Natural killer cell (primary cell): ENCODE results near the gene HMHB1. TPM values are rescaled to one million over a fixed set of nuclear protein-coding genes. Genes with fewer than 3 reads are reported as not detected.
"Not testable (repeated sequence)": the region's sequence is repeated elsewhere in the genome, so short reads cannot be mapped to it uniquely, and the experiment has no call there.

Experiments
- ATAC-seq, 3 donors: fragments of 150-1000 bp in 2 of 3; fragments of 200-7000 bp in 1 of 3; cut with Tn5 transposase; 1 replicate in 1 of 3; 2 replicates in 2 of 3; pipeline ENCODE4 v1.10.0; 2021; ENCODE audit warnings: mild to moderate bottlenecking in 2 of 3, moderate library complexity in 2 of 3
- DNase-seq, 2 donors: peaks; one replicate each; pipeline versions ENCODE4 v3.0.0 to v3.0.0-alpha.2; 2013 to 2021; ENCODE audit warnings: mixed read lengths in 1 of 2
- H3K27ac ChIP-seq: one replicate; pipeline ENCODE4 v1.5.1; 2013; ENCODE audit warnings: mild to moderate bottlenecking, low read length
- H3K27me3 ChIP-seq: one replicate; pipeline ENCODE4 v1.6.1; 2013; ENCODE audit warnings: low read length; ENCODE audit not compliant: control insufficient read depth, insufficient read depth
- H3K36me3 ChIP-seq: one replicate; pipeline ENCODE4 v1.6.1; 2013; ENCODE audit warnings: low read length; ENCODE audit not compliant: control insufficient read depth, insufficient read depth
- H3K4me1 ChIP-seq: one replicate; pipeline ENCODE4 v1.6.1; 2013; ENCODE audit warnings: low read length; ENCODE audit not compliant: control insufficient read depth, insufficient read depth
- H3K4me3 ChIP-seq: one replicate; pipeline ENCODE4 v1.5.1; 2013; ENCODE audit warnings: low read length
- H3K9me3 ChIP-seq: one replicate; pipeline ENCODE4 v1.6.1; 2013; ENCODE audit warnings: low read length; ENCODE audit not compliant: control insufficient read depth, insufficient read depth
- H3K27ac Mint-ChIP-seq, 2 donors: one replicate each; pipeline ENCODE4 v1.8.0; 2022; ENCODE audit warnings: mild to moderate bottlenecking in 2 of 2, mixed read lengths in 2 of 2, moderate library complexity in 1 of 2
- H3K27me3 Mint-ChIP-seq, 2 donors: one replicate each; pipeline ENCODE4 v1.8.0; 2022; ENCODE audit warnings: low read depth in 2 of 2, mixed read lengths in 2 of 2
- H3K36me3 Mint-ChIP-seq: one replicate; pipeline ENCODE4 v1.8.0; 2022; ENCODE audit warnings: mixed read lengths
- H3K4me1 Mint-ChIP-seq, 2 donors: one replicate each; pipeline ENCODE4 v1.8.0; 2022; ENCODE audit warnings: mixed read lengths in 2 of 2
- H3K4me3 Mint-ChIP-seq: one replicate; pipeline ENCODE4 v1.8.0; 2022; ENCODE audit warnings: mild to moderate bottlenecking, moderate library complexity, mixed read lengths
- H3K9me3 Mint-ChIP-seq, 2 donors: one replicate each; pipeline ENCODE4 v1.8.0; 2022; ENCODE audit warnings: mixed read lengths in 2 of 2
- WGBS: methylation state at CpG from one replicate; pipeline ENCODE4 v1.1.7; 2013; ENCODE audit warnings: missing lambda C conversion rate; ENCODE audit not compliant: insufficient coverage; 5-methylcytosine and 5-hydroxymethylcytosine counted together
- intact Hi-C: fragments of 100-400 bp; cut with micrococcal nuclease; formaldehyde crosslinking; loops from one replicate; pipeline ENCODE4 v1.14.2; 2022
- total RNA-seq, 4 donors: library from RNA; stranded (reverse); fragments of 120-200 nt in 1 of 4; gene quantifications; one replicate each; pipeline versions ENCODE4 v1.2.3 to v1.2.4, GENCODE V29; 2013 to 2022
- TF ChIP-seq, protein P1 (sequence below): fragments of 200-600 bp; IDR thresholded peaks from one replicate; pipeline ENCODE4 v1.8.0; 2022; ENCODE audit warnings: antibody characterized with exemption

The HMHB1 gene
- total RNA-seq, 3 donors from 2014 or later (not counting 1 experiment from before 2014, with no cell fraction given) = not detected

DNA sequence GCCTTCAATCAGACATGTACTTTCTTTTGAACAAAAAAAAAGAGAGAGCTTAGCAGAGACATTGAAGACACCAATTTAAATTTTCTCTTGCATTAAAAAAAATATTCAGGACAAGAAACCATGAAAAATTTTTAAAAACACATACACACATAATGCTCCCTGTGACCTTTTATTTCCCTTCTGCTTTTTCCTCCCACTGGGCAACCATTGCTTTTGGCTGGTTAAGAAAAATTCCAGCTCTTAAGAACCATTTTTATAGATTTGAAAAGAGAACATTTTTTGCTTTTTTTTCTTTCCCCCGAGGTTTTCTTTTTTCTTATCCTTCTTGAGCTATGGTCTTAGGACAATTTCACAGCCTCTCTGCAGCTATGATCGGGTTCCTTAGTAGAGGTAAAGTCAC, 6.1 kb upstream of the HMHB1 start:
- H3K4me1 Mint-ChIP-seq = peaks cover 2% of the 10 kb centered on the region in 2 donors
- WGBS = 63% methylated on average over 1 of the region's 2 CpGs
- Histone ChIP-seq H3K4me1 (no peaks in the 10 kb centered on the region), H3K4me3 (no peak overlapping the region), H3K27me3 (no peaks in the 10 kb centered on the region), H3K27ac (no peak overlapping the region), H3K9me3 (no peaks in the 10 kb centered on the region), H3K36me3 (no peaks in the 10 kb centered on the region)
- peaks cover 2 to 23% of the 10 kb centered on the region in 2 donors for H3K27me3 Mint-ChIP-seq
- TF ChIP-seq, protein P1, sequence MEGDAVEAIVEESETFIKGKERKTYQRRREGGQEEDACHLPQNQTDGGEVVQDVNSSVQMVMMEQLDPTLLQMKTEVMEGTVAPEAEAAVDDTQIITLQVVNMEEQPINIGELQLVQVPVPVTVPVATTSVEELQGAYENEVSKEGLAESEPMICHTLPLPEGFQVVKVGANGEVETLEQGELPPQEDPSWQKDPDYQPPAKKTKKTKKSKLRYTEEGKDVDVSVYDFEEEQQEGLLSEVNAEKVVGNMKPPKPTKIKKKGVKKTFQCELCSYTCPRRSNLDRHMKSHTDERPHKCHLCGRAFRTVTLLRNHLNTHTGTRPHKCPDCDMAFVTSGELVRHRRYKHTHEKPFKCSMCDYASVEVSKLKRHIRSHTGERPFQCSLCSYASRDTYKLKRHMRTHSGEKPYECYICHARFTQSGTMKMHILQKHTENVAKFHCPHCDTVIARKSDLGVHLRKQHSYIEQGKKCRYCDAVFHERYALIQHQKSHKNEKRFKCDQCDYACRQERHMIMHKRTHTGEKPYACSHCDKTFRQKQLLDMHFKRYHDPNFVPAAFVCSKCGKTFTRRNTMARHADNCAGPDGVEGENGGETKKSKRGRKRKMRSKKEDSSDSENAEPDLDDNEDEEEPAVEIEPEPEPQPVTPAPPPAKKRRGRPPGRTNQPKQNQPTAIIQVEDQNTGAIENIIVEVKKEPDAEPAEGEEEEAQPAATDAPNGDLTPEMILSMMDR = no peak
- H3K9me3 Mint-ChIP-seq = no peaks in the 10 kb centered on the region
- ATAC-seq (no peak), DNase-seq (no peak)
- intact Hi-C loops = no loop called here
- H3K27ac Mint-ChIP-seq = no peak overlapping the region
- no peaks in the 10 kb centered on the region for H3K36me3 Mint-ChIP-seq
- no peak overlapping the region for H3K4me3 Mint-ChIP-seq

- no peak overlapping the region for H3K27ac ChIP-seq
- Mint-ChIP-seq H3K27me3 (peaks cover 0 to 23% of the 10 kb centered on the region in 2 donors), H3K36me3 (no peaks in the 10 kb centered on the region), H3K27ac (no peak overlapping the region), H3K9me3 (no peaks in the 10 kb centered on the region), H3K4me1 (peaks cover under 1 to 5% of the 10 kb centered on the region in 2 donors), H3K4me3 (no peak overlapping the region)
- intact Hi-C loops = no loop called here
- WGBS = 52% methylated on average over 2 of the region's 2 CpGs
- no peak overlapping the region for H3K4me3 ChIP-seq
- no peak for ATAC-seq
- H3K27me3 ChIP-seq = no peaks in the 10 kb centered on the region
- no peak for DNase-seq
- TF ChIP-seq, protein P1 = no peak
- H3K9me3 ChIP-seq = no peaks in the 10 kb centered on the region
- no peaks in the 10 kb centered on the region for H3K36me3 ChIP-seq
- H3K4me1 ChIP-seq = no peaks in the 10 kb centered on the region
Observed at GRCh38 chr5:143806579-143806978, 5.4 kb upstream of the HMHB1 start.

- no peak for ATAC-seq
- intact Hi-C loops = no loop called here
- no peak overlapping the region for H3K4me3 Mint-ChIP-seq
Observed at GRCh38 chr5:143807401-143807800, 4.6 kb upstream of the HMHB1 start.

DNA sequence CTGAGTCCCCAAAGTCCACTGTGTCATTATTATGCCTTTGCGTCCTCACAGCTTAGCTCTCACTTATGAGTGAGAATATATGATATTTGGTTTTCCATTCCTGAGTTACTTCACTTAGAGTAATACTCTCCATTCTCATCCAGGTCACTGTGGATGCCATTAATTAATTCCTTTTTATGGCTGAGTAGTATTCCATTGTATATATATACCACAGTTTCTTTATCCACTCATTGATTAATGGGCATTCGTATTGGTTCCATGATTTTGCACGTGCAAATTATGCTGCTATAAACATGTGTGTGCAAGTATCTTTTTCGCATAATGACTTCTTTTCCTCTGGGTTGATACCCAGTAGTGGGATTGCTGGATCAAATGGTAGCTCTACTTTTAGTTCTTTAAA, 4.4 kb downstream of the HMHB1 start:
- ATAC-seq, H3K36me3 ChIP-seq, H3K9me3 Mint-ChIP-seq, intact Hi-C loops, H3K27me3 ChIP-seq, H3K27me3 Mint-ChIP-seq, H3K4me3 Mint-ChIP-seq, H3K36me3 Mint-ChIP-seq, H3K9me3 ChIP-seq, DNase-seq, H3K27ac ChIP-seq, H3K4me3 ChIP-seq, H3K27ac Mint-ChIP-seq: not testable (repeated sequence)
- WGBS = 100% methylated on average over 3 of the region's 4 CpGs
- peaks cover 12 to 14% of the 10 kb centered on the region in 2 donors for H3K4me1 Mint-ChIP-seq
- peaks cover 12% of the 10 kb centered on the region for H3K4me1 ChIP-seq

More at GRCh38 chr5:143807401-143807800, 4.6 kb upstream of the HMHB1 start:
- Histone ChIP-seq H3K4me3 (no peak overlapping the region), H3K36me3 (no peaks in the 10 kb centered on the region), H3K27me3 (no peaks in the 10 kb centered on the region), H3K9me3 (no peaks in the 10 kb centered on the region), H3K27ac (no peak overlapping the region), H3K4me1 (peaks cover 7% of the 10 kb centered on the region)
- TF ChIP-seq, protein P1 = no peak
- H3K27me3 Mint-ChIP-seq = peaks cover 6 to 23% of the 10 kb centered on the region in 2 donors
- H3K27ac Mint-ChIP-seq = no peak overlapping the region
- WGBS = 83% methylated on average over 1 of the region's 1 CpG
- H3K4me1 Mint-ChIP-seq = peaks cover 9 to 14% of the 10 kb centered on the region in 2 donors
- no peak for DNase-seq
- no peaks in the 10 kb centered on the region for H3K9me3 Mint-ChIP-seq
- H3K36me3 Mint-ChIP-seq = no peaks in the 10 kb centered on the region
